ENCODE data around the gene FOXL1.

DNA sequence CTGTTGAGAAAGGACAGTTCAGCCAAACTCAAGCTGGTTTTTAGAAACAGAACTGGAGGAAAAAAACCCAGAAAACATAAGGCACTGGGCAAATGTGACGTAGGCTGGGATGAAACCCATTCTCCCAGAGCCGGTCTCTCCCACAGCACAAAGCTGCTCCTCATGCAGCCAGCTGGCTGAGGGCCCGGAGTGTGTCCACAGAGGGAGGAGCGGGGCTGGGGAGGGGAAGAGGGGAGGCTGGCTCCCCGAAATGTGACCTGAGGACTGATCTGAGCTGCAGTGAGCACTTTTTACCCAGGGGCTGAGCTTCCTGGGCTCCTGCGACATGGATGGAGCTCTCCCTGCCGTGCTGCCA is 47.2 kb upstream of the FOXL1 start:
- no peak for TF ChIP-seq CTCF (conservative IDR thresholded peaks at IDR 0.05; ENCODE audit: low read depth, low read length)
- TF ChIP-seq EZH2 (IDR thresholded peaks at IDR 0.05; ENCODE audit: borderline replicate concordance, low read depth, low read length, poor library complexity, severe bottlenecking) = no peak
